ACC112 (cell line): ENCODE results near the gene ZNF414.

Source experiments
- H2AFZ ChIP-seq: fragments of 200-600 bp; sonication (generic); one replicate; pipeline ENCODE4 v1.6.0; 2017; ENCODE audit warnings: antibody characterized with exemption, low read length; ENCODE audit not compliant: unreplicated experiment
- H3K27ac ChIP-seq: fragments of 200-600 bp; sonication (generic); 2 replicates; pipeline ENCODE4 v1.5.1; 2014; ENCODE audit warnings: low read depth, mild to moderate bottlenecking, antibody characterized with exemption, low read length, moderate library complexity
- H3K27me3 ChIP-seq: fragments of 200-600 bp; sonication (generic); 2 replicates; pipeline ENCODE4 v1.6.1; 2014; ENCODE audit warnings: mild to moderate bottlenecking, antibody characterized with exemption, low read length, moderate library complexity, mixed read lengths; ENCODE audit not compliant: insufficient read depth
- H3K36me3 ChIP-seq: fragments of 200-600 bp; sonication (generic); 2 replicates; pipeline ENCODE4 v1.6.1; 2016; ENCODE audit warnings: mild to moderate bottlenecking, antibody characterized with exemption, low read length, moderate library complexity, mixed read lengths; ENCODE audit not compliant: insufficient read depth
- H3K4me1 ChIP-seq: fragments of 200-600 bp; sonication (generic); one replicate; pipeline ENCODE4 v1.6.1; 2016; ENCODE audit warnings: low read length, mixed read lengths; ENCODE audit not compliant: insufficient read depth, unreplicated experiment, control insufficient read depth
- H3K4me3 ChIP-seq: fragments of 200-600 bp; sonication (generic); 2 replicates; pipeline ENCODE4 v1.5.1; 2014; ENCODE audit warnings: mild to moderate bottlenecking, low read depth, low read length
- H3K79me2 ChIP-seq: fragments of 200-600 bp; sonication (generic); one replicate; pipeline ENCODE4 v1.6.0; 2016; ENCODE audit warnings: low read length; ENCODE audit not compliant: control insufficient read depth, unreplicated experiment, insufficient read depth

The ZNF414 gene

DNA sequence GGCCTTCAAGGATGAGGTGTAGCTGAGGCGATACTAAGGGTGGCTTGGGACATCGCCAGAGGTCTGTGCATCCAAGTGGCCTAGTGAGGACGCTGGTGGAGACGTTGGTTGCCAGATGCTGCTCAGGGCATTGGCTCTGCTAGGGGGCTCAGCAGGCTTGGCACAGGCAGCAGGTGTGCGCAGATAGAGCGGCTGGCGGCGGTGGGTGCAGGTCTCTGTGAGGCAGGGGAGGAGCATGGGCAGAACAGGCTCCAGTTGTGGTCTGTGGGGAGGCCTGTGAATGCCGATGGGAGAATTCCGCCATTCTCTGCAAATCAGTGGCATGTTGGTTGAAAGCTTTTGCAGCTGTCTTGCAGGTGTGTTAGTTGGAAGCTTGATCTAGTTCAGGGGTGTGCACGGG is 32.8 kb downstream of the ZNF414 start:
- Histone ChIP-seq H3K27ac (no peak overlapping the region), H3K36me3 (no peaks in the 10 kb centered on the region), H3K4me3 (no peak overlapping the region), H3K79me2 (peaks cover 51% of the 10 kb centered on the region), H3K4me1 (no peaks in the 10 kb centered on the region), H2AFZ (no peak overlapping the region), H3K27me3 (no peaks in the 10 kb centered on the region)

GRCh38 chr19:8478598-8478997 is 35.4 kb downstream of the ZNF414 start:
- Histone ChIP-seq H3K27ac (no peak overlapping the region), H3K4me1 (no peaks in the 10 kb centered on the region), H3K79me2 (peaks cover 56% of the 10 kb centered on the region), H3K4me3 (no peak overlapping the region), H3K36me3 (peaks cover 7% of the 10 kb centered on the region; the same call in 1 of the 2 replicates), H3K27me3 (no peaks in the 10 kb centered on the region), H2AFZ (no peak overlapping the region)

DNA sequence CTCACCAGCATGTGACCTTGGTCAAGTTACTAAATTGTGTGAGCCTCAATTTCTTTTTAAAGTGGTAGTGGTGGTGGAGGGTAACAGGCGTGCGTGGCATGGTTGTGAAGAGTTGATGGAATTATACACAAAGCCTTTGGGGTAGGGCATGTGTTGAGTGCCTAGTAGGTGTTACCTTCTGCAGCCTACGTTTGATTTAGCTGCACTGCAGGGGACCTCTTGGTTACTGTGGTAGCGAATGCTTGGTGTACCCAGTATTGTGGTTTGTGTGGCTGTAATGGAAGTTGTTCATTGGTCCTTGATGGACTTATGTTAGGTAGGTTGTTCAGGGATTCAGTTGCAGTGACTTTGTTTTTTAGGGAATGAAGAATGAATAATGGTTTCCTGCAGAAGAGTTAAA is 36.1 kb downstream of the ZNF414 start:
- Histone ChIP-seq H3K36me3 (peaks cover 8% of the 10 kb centered on the region; the same call in 1 of the 2 replicates), H2AFZ (no peak overlapping the region), H3K79me2 (peaks cover 53% of the 10 kb centered on the region), H3K4me3 (no peak overlapping the region), H3K27me3 (no peaks in the 10 kb centered on the region), H3K4me1 (no peaks in the 10 kb centered on the region), H3K27ac (no peak overlapping the region)

DNA sequence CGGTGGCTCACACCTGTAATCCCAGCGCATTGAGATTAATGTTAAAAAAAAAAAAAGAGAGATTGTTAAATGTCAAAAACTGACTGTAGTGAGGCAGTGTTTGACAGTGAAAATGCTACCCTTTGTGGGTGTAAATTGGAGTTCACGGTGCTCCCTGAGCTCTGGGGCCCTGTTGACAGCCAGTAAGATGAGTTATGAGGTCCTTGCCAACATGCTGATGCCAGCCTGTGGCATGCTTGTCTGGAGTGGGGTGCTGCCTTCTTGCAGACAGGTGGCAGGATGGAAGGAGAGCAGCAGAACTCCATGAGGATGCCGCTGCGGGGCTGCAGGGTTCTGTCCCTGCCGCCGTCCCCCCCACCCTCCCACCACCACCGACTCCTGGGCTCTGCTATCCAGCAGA is 37.4 kb downstream of the ZNF414 start:
- H3K36me3 ChIP-seq, result peaks cover 9% of the 10 kb centered on the region; the same call in 1 of the 2 replicates

GRCh38 chr19:8475005-8475404 is 39.0 kb downstream of the ZNF414 start:
- Histone ChIP-seq H3K4me3 (no peak overlapping the region), H3K27ac (no peak overlapping the region), H2AFZ (no peak overlapping the region), H3K36me3 (peaks cover 12% of the 10 kb centered on the region; the same call in 1 of the 2 replicates), H3K27me3 (no peaks in the 10 kb centered on the region), H3K4me1 (no peaks in the 10 kb centered on the region), H3K79me2 (peaks cover 42% of the 10 kb centered on the region)

More for the DNA sequence above, 37.4 kb downstream of the ZNF414 start:
- no peaks in the 10 kb centered on the region for H3K4me1 ChIP-seq
- H3K4me3 ChIP-seq, result no peak overlapping the region
- H3K27ac ChIP-seq, result no peak overlapping the region
- peaks cover 49% of the 10 kb centered on the region for H3K79me2 ChIP-seq
- H3K27me3 ChIP-seq, result no peaks in the 10 kb centered on the region
- H2AFZ ChIP-seq, result no peak overlapping the region

GRCh38 chr19:8473648-8474476 is 40.1 kb downstream of the ZNF414 start:
- Histone ChIP-seq H3K79me2 (peaks cover 37% of the 10 kb centered on the region), H3K4me1 (no peaks in the 10 kb centered on the region), H3K4me3 (no peak overlapping the region), H3K36me3 (peaks cover 19% of the 10 kb centered on the region; the same call in 1 of the 2 replicates), H2AFZ (no peak overlapping the region), H3K27ac (no peak overlapping the region), H3K27me3 (no peaks in the 10 kb centered on the region)

DNA sequence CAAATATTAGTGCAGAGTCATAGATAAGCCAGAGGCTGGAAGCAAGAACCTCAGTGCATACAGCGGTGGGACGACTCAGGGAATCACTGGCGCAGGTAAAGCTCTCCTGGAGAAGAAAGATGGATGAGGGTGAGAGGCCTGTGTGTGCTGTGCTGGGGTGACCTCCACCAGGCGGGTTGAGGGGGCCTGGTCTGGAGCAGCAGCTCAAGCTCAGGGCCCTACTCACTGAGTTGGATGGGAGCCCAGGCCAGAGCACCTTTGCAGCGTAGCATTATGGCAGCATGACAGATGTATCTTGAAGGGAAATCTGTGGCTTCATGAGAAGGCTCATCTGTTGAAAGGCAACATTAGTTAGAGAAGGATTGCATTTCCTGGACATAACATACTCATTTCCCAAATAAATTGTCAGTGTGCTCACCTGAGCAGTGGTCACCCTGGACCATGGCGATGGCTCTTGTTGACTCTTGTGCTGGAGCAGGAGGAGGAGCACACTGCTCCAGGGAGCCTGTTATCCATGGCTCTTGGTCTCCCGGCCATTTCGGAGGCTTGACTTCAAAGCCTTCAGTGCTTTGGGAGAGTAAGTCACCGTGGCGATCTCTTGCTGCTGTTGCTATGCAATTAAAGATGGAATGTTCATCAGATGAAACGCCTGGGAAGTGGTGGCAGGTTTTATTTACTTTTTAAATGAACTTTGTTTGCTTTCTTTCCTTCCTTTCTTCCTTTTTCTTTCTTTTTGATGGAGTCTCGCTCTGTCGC is 44.2 kb downstream of the ZNF414 start:
- Histone ChIP-seq H3K27me3 (no peaks in the 10 kb centered on the region), H3K27ac (no peak overlapping the region), H3K79me2 (peaks cover 18% of the 10 kb centered on the region), H3K36me3 (peaks cover 27% of the 10 kb centered on the region), H3K4me1 (no peaks in the 10 kb centered on the region), H2AFZ (no peak overlapping the region), H3K4me3 (no peak overlapping the region)

DNA sequence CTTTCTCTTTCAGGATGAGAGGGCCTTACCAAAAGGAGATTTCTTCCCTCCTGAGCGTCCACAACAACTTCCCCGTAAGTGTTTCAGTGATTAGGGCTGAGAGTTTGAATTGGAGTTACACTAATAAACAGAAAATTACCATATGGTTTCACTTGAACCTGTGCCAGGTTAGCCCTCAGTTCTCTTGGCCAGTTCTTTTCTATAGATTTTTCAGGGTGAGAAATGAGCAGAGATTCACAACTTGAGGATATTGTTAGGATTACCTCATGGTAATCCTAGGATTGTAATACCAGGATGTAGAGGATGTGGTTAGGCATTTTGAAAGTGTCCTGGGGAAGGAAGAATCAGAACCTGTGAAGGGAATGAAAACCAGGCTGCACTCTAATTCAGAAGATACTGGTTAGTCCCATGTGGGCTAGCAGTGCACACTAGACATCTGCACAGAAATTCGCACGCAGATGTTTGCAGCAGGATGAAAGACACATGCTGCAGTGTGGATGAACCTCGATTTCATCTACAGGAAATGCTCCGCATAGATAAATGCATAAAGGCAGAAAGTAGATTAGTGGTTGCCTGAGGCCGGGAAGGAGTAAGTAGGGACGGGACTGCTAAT is 45.1 kb downstream of the ZNF414 start:
- no peak overlapping the region for H3K27ac ChIP-seq
- H3K4me3 ChIP-seq, result no peak overlapping the region
- H3K27me3 ChIP-seq, result no peaks in the 10 kb centered on the region
- no peak overlapping the region for H2AFZ ChIP-seq
- peaks cover 26% of the 10 kb centered on the region for H3K79me2 ChIP-seq
- H3K36me3 ChIP-seq, result peaks cover 22% of the 10 kb centered on the region
- no peaks in the 10 kb centered on the region for H3K4me1 ChIP-seq

GRCh38 chr19:8468124-8468523 is 45.8 kb downstream of the ZNF414 start:
- Histone ChIP-seq H3K79me2 (peaks cover 32% of the 10 kb centered on the region), H2AFZ (no peak overlapping the region), H3K27ac (no peak overlapping the region), H3K27me3 (no peaks in the 10 kb centered on the region), H3K4me1 (no peaks in the 10 kb centered on the region), H3K36me3 (peaks cover 19% of the 10 kb centered on the region), H3K4me3 (no peak overlapping the region)

- Histone ChIP-seq H3K36me3 (peaks cover 20% of the 10 kb centered on the region), H2AFZ (no peak overlapping the region), H3K27me3 (no peaks in the 10 kb centered on the region), H3K27ac (no peak overlapping the region), H3K79me2 (peaks cover 50% of the 10 kb centered on the region), H3K4me1 (peaks cover 3% of the 10 kb centered on the region), H3K4me3 (no peak overlapping the region)
Observed at GRCh38 chr19:8466018-8466417, 47.9 kb downstream of the ZNF414 start.
